HG02885 (cell line): ENCODE data around the gene SH3PXD2A.

Source experiments
- ATAC-seq: cut with Tn5 transposase; IDR thresholded peaks from one replicate; pipeline ENCODE4 v1.9.1; 2021; ENCODE audit warnings: mild to moderate bottlenecking; ENCODE audit not compliant: unreplicated experiment, poor library complexity

SH3PXD2A gene

DNA sequence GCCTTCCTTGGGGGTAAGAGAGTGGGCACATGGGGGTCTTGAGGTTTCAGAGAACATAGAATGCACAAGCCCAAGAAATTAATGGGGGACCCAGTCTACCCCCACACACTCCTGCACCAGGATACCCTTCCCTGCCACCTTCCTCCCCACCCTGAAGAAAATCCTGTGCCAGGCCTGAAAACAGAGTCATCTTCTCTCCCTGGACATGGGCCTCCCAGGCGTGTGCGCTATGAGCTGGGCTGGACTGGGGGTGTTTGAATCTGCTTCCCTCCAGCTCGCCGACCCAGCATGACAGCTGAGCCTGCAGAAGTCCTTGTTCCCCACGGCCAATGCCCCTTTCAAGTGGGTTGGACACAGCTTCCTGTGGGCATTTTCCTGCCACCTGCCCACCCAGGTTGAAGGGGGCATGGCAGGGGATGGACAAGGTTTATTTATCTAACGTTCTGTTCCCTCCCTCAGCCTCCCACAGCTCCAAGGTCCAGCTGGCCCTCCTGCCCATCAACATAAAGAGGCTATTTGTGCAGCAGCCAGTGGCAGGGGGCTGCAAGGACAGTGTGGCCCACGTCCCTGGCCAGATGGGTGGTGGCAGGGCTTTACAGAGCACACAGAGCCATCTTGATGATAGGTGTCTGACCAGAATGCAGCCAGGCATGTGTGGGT lies 141.0 kb downstream of the SH3PXD2A start:
- no peak for ATAC-seq

DNA sequence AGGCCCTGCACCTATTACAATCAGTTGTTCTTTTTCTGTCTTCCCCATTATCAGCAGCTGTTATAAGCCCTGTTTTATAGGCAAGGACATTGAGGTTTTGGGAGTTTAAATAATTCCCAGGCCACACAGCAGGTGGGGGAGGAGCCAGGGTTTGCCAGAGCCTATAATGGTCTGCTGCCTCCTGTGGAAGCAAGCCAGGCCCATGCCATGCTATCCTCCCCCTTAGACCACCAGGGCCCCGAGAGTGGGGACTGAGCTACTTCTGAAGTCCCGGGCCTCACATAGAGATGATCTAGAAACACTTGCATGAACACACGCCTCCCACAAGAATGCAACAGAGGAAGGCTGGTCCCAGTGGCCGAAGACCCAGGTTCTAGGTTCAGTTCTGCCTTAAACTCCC lies 141.7 kb downstream of the SH3PXD2A start:
- no peak for ATAC-seq

- peak; percentile 74 for ATAC-seq
These were observed 142.4 kb downstream of the SH3PXD2A start for GRCh38 chr10:103712898-103713498.

DNA sequence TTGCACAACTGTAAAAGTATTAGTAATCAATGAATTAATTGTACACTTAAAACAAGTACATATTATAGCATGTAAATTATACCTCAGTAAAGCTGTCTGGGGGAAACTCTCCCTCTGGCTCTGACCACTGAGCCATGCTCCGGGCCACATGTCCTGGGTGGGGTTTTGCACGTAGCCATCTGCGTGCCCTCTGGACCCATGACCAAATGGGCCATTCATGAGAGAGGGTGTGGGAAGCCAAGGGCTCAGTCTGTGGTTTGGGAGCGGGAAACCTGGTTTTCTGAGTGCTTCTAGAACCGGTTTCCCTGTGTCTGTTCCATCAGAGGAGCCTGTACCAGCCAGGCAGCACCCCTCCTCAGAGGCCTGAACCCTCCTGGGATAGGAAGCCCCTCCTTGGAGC lies 143.2 kb downstream of the SH3PXD2A start:
- ATAC-seq, result no peak

- ATAC-seq, result no peak
These were observed 143.9 kb downstream of the SH3PXD2A start for GRCh38 chr10:103711351-103711994.

DNA sequence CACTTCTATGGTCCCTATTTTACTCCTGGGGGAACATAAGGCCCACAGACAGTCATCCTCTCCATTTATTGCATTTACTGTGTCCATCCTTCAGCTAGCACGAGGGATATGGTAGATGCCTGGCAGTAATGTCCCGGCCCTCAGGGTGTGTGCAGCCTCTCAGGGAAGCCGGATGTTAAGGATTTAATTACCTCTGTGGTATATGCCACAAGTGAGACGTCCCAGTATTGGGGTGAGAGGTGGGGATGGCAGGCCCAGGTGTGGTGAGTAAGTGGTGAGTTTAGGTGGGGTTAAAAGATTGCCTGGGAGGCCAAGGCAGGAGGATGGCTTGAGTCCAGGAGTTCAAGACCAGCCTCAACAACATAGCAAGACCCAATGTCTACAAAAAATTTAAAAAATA lies 144.9 kb downstream of the SH3PXD2A start:
- no peak for ATAC-seq

DNA sequence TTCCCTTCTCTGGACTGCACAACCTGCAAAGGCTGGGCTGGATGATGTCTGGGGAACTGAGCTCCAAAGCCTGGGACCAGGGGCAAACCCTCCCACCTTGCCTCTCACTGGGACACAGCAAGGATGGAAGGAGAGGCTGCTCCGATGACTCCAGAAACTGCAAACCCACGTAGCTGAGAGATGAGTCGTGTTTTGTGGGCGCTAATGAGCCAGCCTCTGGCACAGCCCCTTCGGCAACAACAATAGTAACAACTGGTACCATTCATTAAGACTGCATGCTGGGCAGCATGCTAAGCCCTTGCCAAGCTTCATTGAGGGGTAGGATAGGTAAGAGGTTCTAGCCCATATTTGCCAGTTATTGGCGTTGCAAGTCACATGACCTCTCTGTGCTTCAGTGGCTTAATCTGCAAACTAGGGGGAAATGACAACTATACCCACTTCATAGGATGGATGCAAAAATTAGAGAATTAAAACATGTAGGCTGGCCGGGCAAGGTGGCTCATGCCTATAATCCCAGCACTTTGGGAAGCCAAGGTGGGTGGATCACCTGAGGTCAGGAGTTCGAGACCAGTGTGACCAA lies 145.9 kb downstream of the SH3PXD2A start:
- ATAC-seq, result no peak

DNA sequence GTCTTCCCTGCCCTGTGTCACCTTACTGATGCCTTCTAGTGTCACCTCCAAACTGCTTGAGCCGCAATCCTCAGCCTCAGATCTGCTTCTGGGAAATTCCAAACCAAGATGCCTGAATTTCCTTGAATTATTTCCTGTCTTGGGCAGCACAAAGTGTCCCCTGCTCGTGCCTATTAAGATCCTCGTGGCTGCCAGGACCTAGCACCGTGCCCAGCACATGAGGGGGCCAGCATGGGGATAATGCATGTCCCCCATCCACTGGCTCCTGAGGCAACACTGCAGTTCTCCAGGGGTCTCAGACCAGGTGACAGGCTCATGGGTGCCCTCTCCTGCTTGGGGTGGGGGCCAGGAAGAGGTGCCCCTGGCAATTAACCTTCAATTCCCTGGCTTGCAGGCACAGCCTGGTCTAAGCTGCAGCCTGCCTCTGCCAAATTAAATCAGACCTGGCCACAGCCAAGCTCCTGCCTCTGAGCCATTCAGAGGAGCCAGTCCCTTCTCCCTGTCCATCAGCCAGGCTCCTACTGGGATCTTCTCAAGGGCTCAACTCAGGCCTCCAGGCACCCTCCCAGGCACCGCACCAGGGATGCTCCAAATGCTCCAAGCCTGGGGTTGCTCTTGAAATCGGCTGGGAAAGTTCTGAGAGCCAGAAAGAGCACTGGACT lies 146.6 kb downstream of the SH3PXD2A start:
- no peak for ATAC-seq

GRCh38 chr10:103707956-103708626 lies 147.3 kb downstream of the SH3PXD2A start:
- ATAC-seq, result no peak

DNA sequence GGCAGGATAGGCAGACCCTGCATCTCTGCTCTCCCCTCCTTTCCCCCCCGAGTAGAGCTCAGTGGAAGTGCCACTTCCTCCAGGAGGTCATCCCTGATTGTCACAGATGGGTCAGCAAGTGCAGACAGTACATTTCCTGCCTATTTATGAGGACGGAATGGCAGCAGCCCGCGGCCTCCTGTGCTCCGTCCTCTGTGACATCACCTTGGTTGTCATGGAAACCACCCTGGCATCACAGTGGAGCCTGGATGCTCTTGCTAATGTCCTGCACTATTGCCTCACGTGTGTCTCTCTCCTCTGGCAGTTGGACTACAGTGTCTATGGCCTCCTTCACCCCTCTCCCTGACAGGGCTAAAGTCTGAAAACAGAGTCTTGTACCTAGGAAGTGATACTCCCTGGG lies 148.6 kb downstream of the SH3PXD2A start:
- ATAC-seq, result no peak

DNA sequence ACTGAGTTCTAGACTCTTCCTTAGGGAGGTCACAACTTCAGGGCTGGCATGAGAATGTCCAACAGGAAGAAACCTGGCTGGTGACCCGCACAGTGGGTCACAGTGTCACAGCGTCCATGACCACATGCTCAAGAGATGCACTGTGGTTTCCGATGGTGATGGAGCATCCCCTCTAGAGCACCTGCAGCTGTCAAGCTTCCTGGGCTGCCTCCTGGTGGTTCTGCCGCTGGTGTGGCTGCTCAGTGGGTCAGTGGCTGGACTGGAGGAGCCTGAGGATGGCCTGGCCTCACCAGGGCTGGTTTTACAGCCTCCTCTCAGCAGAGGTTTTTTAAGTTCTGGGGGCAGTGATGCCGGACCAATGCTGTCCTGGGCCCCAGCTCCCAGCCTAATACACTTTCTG lies 149.3 kb downstream of the SH3PXD2A start:
- ATAC-seq, result no peak

GRCh38 chr10:103703941-103704919 lies 151.1 kb downstream of the SH3PXD2A start:
- no peak for ATAC-seq

GRCh38 chr10:103701380-103702222 lies 153.8 kb downstream of the SH3PXD2A start:
- no peak for ATAC-seq

DNA sequence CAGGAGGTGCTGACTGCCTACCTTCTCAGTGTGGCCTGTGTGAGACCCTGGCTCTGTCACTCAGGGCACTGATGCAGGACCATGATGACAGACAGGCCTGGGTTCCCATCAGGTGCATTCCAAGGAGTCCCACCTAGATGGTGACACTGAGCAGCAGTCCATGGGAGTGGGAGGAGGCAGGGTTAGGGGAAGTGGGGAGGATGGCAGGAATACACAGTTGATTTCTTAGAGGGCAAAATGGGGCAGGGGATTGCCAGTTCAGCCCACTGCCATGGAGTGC lies 155.0 kb downstream of the SH3PXD2A start:
- no peak for ATAC-seq

- ATAC-seq, result no peak
These were observed 155.6 kb downstream of the SH3PXD2A start for GRCh38 chr10:103699611-103700435.

GRCh38 chr10:103698266-103698665 lies 157.1 kb downstream of the SH3PXD2A start:
- ATAC-seq, result no peak

DNA sequence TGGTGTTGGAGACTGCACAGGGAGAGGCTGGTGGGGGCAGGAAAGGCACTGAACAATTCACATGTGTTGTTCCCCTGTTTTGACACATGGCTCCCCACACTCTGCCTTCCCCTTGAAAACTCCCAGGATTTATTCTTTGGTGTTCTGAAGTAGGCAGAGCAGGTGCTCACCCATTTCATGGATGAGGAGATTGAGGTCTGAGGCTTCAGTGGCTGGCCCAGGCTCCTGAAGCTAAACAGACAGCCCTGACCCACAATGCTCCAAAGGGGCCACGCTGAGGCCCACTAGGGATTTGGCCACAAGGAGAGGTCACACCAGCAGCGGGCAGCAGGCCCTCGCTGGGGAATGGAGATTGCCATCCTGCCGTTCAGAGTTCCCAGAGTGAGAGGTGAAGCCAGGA lies 157.6 kb downstream of the SH3PXD2A start:
- no peak for ATAC-seq
